ENCODE measurements around the gene ANKRD22.
A peak's percentile ranks its signal among the peaks of the same experiment; 100 is the strongest.

ANKRD22 gene

GRCh38 chr10:88794731-88795130 is 56.9 kb downstream of the ANKRD22 start:
- no peak for DNase-seq

DNA sequence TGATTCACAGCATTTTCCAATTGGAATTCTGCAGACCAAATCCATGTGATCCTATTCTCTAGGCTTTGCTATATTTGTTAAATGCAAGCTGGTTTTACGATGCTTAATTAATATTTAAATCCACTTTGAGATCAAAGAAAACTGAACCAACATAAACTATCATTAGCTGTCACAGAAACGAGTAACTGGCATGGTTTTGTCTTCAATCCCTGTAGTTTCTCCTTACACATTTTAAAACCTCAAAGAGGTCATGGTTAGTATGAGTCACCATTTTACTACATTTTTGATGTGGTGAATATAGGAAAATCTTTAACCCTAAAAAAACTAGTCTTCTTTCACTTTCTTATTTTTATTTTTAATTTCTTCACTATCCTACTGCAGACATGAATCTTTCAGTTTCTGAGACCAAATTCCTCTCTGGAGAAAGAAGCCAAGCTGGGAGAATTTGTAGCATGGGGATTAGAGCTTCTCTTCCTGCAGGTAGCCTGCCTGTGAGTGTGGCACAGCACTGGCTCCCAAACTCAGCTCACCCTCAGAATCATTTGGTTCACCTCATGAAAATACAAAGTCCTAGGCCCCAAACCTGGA is 57.8 kb downstream of the ANKRD22 start:
- no peak for DNase-seq

GRCh38 chr10:88792661-88793060 is 59.0 kb downstream of the ANKRD22 start:
- DNase-seq = peak in 8 of 14 donors; percentile 4 to 47 (median 26)

DNA sequence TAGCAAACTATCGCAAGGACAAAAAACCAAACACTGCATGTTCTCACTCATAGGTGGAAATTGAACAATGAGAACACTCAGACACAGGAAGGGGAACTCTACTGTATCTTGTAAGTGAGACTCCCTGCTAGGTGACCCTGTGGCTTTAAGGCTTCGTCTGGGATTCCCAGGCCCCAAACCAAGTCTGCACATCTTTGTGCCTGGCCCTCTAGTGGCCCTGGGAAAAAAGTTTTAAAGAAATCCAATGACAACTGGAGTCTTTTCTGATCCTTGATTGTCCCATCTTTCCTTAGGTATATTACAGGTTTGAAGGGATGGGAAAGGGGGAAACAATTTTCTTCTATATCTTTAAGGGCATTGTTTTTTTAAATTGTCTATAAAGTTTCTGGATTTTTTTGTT is 59.7 kb downstream of the ANKRD22 start:
- DNase-seq = no peak

DNA sequence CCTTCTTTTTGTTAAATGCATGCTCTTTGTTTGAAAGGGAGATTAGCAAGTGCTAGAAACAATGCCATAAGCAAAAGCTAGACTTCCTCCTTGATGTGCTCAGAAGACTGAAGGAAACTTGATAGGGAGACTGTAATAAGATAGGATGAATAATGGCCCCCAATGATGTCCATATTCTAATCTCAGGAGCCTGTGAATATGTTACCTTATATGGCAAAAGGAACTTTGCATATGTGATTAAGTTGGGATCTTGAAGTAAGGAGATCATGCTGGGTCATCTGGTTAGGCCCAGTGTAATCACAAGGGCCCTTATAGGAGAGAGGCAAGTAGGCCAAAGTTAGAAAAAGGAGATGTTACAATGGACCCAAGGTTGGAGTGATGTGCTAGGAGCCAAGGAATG is 62.7 kb downstream of the ANKRD22 start:
- DNase-seq = no peak

- no peak for DNase-seq
These were observed 64.2 kb downstream of the ANKRD22 start for GRCh38 chr10:88787463-88787862.

DNA sequence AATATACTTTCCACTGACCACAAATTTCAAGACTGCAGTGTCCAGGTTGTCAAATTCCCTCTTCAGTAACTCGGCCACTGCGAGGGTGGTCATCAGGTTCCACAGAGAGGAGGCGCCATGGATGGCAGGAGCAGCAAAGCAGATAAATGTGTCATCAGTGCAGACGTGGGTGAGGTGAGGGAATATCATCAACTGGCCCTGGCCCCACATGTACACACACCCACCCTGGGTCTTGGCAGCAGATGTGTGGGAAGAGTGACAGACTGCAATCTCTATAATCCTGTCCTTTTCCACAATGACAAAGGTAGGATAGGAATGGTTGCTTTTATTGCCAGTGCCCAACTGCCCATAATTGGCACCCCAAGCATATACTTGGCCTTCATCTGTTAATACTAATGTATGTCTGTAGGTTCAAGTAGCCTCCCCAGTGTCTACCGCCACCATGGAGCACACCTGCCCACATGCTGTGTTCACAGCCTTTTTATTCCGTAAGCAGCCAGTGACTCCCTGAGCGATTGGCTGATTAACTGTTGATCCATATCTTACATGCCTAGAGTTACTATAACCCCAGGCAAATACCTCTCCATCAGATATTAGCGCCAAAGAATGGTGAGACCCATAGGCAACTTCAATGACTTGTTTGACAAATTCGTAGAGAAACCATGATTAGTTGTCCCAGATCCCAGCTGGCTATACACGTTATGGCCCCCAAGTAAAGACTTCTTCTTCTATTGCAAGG is 65.4 kb downstream of the ANKRD22 start:
- DNase-seq = no peak

GRCh38 chr10:88783724-88784123 is 67.9 kb downstream of the ANKRD22 start:
- no peak for DNase-seq

GRCh38 chr10:88782222-88782621 is 69.4 kb downstream of the ANKRD22 start:
- no peak for DNase-seq

DNA sequence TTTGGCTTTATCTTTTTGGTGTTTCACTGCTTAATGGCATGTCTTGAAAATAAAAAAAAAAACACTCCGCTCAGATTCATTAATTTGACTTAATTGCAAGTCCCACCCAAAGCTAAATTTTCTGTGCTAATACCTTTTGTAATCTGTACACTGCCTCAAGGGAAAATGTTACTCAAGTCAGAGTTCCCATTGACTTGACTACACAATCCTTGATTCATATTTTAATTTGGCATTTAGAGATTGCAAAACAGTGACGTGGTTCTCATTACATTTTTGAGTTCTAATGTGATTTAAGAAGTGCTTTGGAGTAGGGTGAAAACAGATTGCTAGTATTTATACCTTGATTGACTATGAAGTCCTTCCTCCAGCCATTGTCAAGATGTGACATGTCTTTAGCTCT is 70.4 kb downstream of the ANKRD22 start:
- no peak for DNase-seq
